IMR-90 (cell line): ENCODE measurements around the gene ATP10A. TPM values are rescaled to one million over a fixed set of nuclear protein-coding genes. Genes with fewer than 3 reads are reported as not detected.
A peak's percentile ranks its signal among the peaks of the same experiment; 100 is the strongest.

Source experiments
- ATAC-seq: fragments of 200-7000 bp; cut with Tn5 transposase; 2 replicates; pipeline ENCODE4 v1.9.1; 2020; ENCODE audit warnings: low read depth, mild to moderate bottlenecking, moderate library complexity
- BruUV-seq: library from RNA; stranded (reverse); fragments of 400-500 nt; replicated peaks from 2 replicates; lab custom pipeline; 2021; lab: Mats Ljungman, UMichigan
- CTCF ChIA-PET: fragments of 300-600 bp; formaldehyde crosslinking; extraction: SDS; loops from one replicate; lab custom pipeline; 2021; ENCODE audit warnings: antibody characterized with exemption; lab: Yijun Ruan, JAX
- POLR2A ChIA-PET: fragments of 300-600 bp; sonication (Branson Sonifier 250); formaldehyde crosslinking; loops from one replicate; lab custom pipeline; 2022; ENCODE audit warnings: antibody characterized with exemption; ENCODE audit not compliant: unreplicated experiment; lab: Charles Lee
- DNase-seq: peaks from one replicate; pipeline ENCODE4 v3.0.0; 2013
- H2AFZ ChIP-seq: replicated peaks from 2 replicates; pipeline ENCODE3; 2013; ENCODE audit warnings: low read length, mild to moderate bottlenecking; ENCODE audit not compliant: poor library complexity
- H2AK5ac ChIP-seq: 2 replicates; pipeline ENCODE4 v1.6.1; 2013; ENCODE audit warnings: low read depth, low read length, inconsistent platforms
- H2AK9ac ChIP-seq: replicated peaks from 2 replicates; pipeline ENCODE3; 2013; ENCODE audit warnings: mild to moderate bottlenecking, low read depth, low read length, moderate library complexity; ENCODE audit not compliant: poor library complexity
- H2BK120ac ChIP-seq: 2 replicates; pipeline ENCODE4 v1.6.1; 2013; ENCODE audit warnings: low read depth, low read length, inconsistent platforms
- H2BK15ac ChIP-seq: 3 replicates; pipeline ENCODE4 v1.6.1; 2013; ENCODE audit warnings: low read depth, low read length, inconsistent platforms
- H2BK20ac ChIP-seq: 2 replicates; pipeline ENCODE4 v1.6.1; 2013; ENCODE audit warnings: low read depth, mild to moderate bottlenecking, inconsistent platforms, low read length, moderate library complexity
- H2BK5ac ChIP-seq: 2 replicates; pipeline ENCODE4 v1.6.1; 2013; ENCODE audit warnings: mild to moderate bottlenecking, low read depth, low read length, inconsistent platforms; ENCODE audit not compliant: poor library complexity, severe bottlenecking
- H3K14ac ChIP-seq: replicated peaks from 2 replicates; pipeline ENCODE4 v1.6.1; 2013; ENCODE audit warnings: low read depth, low read length, inconsistent platforms
- H3K18ac ChIP-seq: 2 replicates; pipeline ENCODE4 v1.6.1; 2013; ENCODE audit warnings: low read depth, low read length, control low read depth
- H3K23ac ChIP-seq: 2 replicates; pipeline ENCODE4 v1.6.1; 2013; ENCODE audit warnings: low read depth, low read length, inconsistent platforms
- H3K27ac ChIP-seq: 2 replicates; pipeline ENCODE4 v1.5.1; 2013; ENCODE audit warnings: mild to moderate bottlenecking, control low read depth, low read length; ENCODE audit not compliant: insufficient read depth
- H3K27me3 ChIP-seq: 2 replicates; pipeline ENCODE4 v1.6.1; 2013; ENCODE audit warnings: low read length; ENCODE audit not compliant: control insufficient read depth, insufficient read depth
- H3K36me3 ChIP-seq: 2 replicates; pipeline ENCODE4 v1.6.1; 2013; ENCODE audit warnings: low read length, mixed read lengths; ENCODE audit not compliant: control insufficient read depth, insufficient read depth
- H3K4ac ChIP-seq: 2 replicates; pipeline ENCODE4 v1.6.1; 2013; ENCODE audit warnings: low read depth, low read length, inconsistent platforms
- H3K4me1 ChIP-seq: 2 replicates; pipeline ENCODE4 v1.6.1; 2013; ENCODE audit warnings: low read length, mixed read lengths; ENCODE audit not compliant: control insufficient read depth, insufficient read depth
- H3K4me2 ChIP-seq: 2 replicates; pipeline ENCODE4 v1.6.1; 2013; ENCODE audit warnings: low read depth, mild to moderate bottlenecking, control low read depth, low read length, moderate library complexity
- H3K4me3 ChIP-seq: 2 replicates; pipeline ENCODE4 v1.5.1; 2013; ENCODE audit warnings: low read depth, mild to moderate bottlenecking, control low read depth, low read length, moderate library complexity; ENCODE audit not compliant: insufficient read depth
- H3K56ac ChIP-seq: 2 replicates; pipeline ENCODE4 v1.6.1; 2013; ENCODE audit warnings: low read length, inconsistent platforms; ENCODE audit not compliant: insufficient read depth; ENCODE audit errors: extremely low read depth
- H3K79me1 ChIP-seq, 2 experiments: 2 replicates each; pipeline ENCODE4 v1.6.1; 2013; ENCODE audit warnings: low read length in 2 of 2, inconsistent platforms in 1 of 2, low read depth in 1 of 2
- H3K9ac ChIP-seq: 2 replicates; pipeline ENCODE4 v1.6.1; 2013; ENCODE audit warnings: low read depth, low read length, control low read depth
- H3K9me1 ChIP-seq: 2 replicates; pipeline ENCODE4 v1.6.1; 2013; ENCODE audit warnings: low read length, inconsistent platforms; ENCODE audit not compliant: insufficient read depth
- H3K9me3 ChIP-seq: 2 replicates; pipeline ENCODE4 v1.6.1; 2013; ENCODE audit warnings: low read length; ENCODE audit not compliant: control insufficient read depth, insufficient read depth
- H4K20me1 ChIP-seq: 2 replicates; pipeline ENCODE4 v1.6.1; 2013; ENCODE audit warnings: low read length, inconsistent platforms; ENCODE audit not compliant: insufficient read depth
- H4K5ac ChIP-seq: 2 replicates; pipeline ENCODE4 v1.6.1; 2013; ENCODE audit warnings: mild to moderate bottlenecking, low read depth, low read length, control low read depth
- H4K8ac ChIP-seq, 2 experiments: 2 replicates each; pipeline ENCODE4 v1.6.1; 2013; ENCODE audit warnings: low read depth in 2 of 2, low read length in 2 of 2, control low read depth in 1 of 2, inconsistent platforms in 1 of 2
- H4K91ac ChIP-seq: 2 replicates; pipeline ENCODE4 v1.6.1; 2013; ENCODE audit warnings: low read depth, low read length, inconsistent platforms; ENCODE audit not compliant: insufficient read depth
- MXI1 ChIP-seq: IDR thresholded peaks from 2 replicates; pipeline ENCODE4 v1.6.1; 2012; ENCODE audit warnings: low read depth, mild to moderate bottlenecking, low read length, moderate library complexity, borderline replicate concordance
- RCOR1 ChIP-seq: IDR thresholded peaks from 2 replicates; pipeline ENCODE4 v1.6.1; 2012; ENCODE audit warnings: mild to moderate bottlenecking, low read length, improper control_type of control experiment; ENCODE audit not compliant: insufficient replicate concordance
- WGBS, 2 experiments: methylation state at CpG; one replicate each; pipeline versions ENCODE4 v1.1.5 to v1.1.7; 2013; ENCODE audit warnings: missing lambda C conversion rate in 2 of 2; ENCODE audit not compliant: insufficient read length in 1 of 2; ENCODE audit errors: extremely low coverage in 2 of 2; 5-methylcytosine and 5-hydroxymethylcytosine counted together
- dilution Hi-C: fragments of 300-500 bp; cut with HindIII; formaldehyde crosslinking; loops from one replicate; pipeline ENCODE4 v1.14.3; 2018; ENCODE audit warnings: low sequenced_read_pairs; ENCODE audit not compliant: unreplicated experiment
- in situ Hi-C: fragments of 300-500 bp; cut with MboI; formaldehyde crosslinking; loops from 3 replicates; pipeline ENCODE4 v1.14.3; 2019; ENCODE audit warnings: low sequenced_read_pairs, inconsistent platforms, mixed read lengths
- intact Hi-C: fragments of 100-400 bp; cut with micrococcal nuclease; formaldehyde crosslinking; loops from 2 replicates; pipeline ENCODE4 v1.10.0; 2022
- polyA plus RNA-seq, 3 experiments: library from polyadenylated mRNA; depleted of rRNA; stranded (reverse); fragments of >200 nt; gene quantifications; 2 replicates each; pipeline ENCODE4 v1.2.3, GENCODE V29; 2012; ENCODE audit warnings: low replicate concordance in 1 of 3
- total RNA-seq: library from RNA; depleted of rRNA; stranded (reverse); fragments of >200 nt; gene quantifications from 2 replicates; pipeline ENCODE4 v1.2.3, GENCODE V29; 2012

ATP10A gene
- total and polyA plus RNA-seq, 2 of the 4 experiments (the other 2 are of a cell fraction) = 13.8 to 16.0 TPM

GRCh38 chr15:25894371-25894902 lies 31.3 kb upstream of the ATP10A start:
- no peak overlapping the region for H2AK5ac ChIP-seq
- no peak overlapping the region for H4K8ac ChIP-seq
- in situ Hi-C loops (no loop called here), intact Hi-C loops (no loop called here), dilution Hi-C loops (no loop called here)
- H3K36me3 ChIP-seq = no peaks in the 10 kb centered on the region
- H3K56ac ChIP-seq = no peak overlapping the region
- no peaks in the 10 kb centered on the region for H3K9me3 ChIP-seq
- H4K91ac ChIP-seq = no peak overlapping the region
- ChIA-PET POLR2A (no interaction called here), CTCF (no interaction called here)
- H3K4me3 ChIP-seq = no peak overlapping the region
- BruUV-seq = no TSS peak
- H2BK5ac ChIP-seq = no peak overlapping the region
- H3K27me3 ChIP-seq = no peaks in the 10 kb centered on the region
- no peak overlapping the region for H3K18ac ChIP-seq
- TF ChIP-seq MXI1 = no peak
- no peak for TF ChIP-seq RCOR1
- H3K9ac ChIP-seq = no peak overlapping the region
- H3K4ac ChIP-seq = no peak overlapping the region
- H3K4me2 ChIP-seq = no peak overlapping the region
- H3K27ac ChIP-seq = no peak overlapping the region
- H4K5ac ChIP-seq = no peak overlapping the region
- H3K79me1 ChIP-seq = no peaks in the 10 kb centered on the region
- H3K14ac ChIP-seq = no peak overlapping the region
- H3K23ac ChIP-seq = no peak overlapping the region
- no peaks in the 10 kb centered on the region for H4K20me1 ChIP-seq
- no peak overlapping the region for H2BK15ac ChIP-seq
- no peak overlapping the region for H2AFZ ChIP-seq
- no peaks in the 10 kb centered on the region; the same call in 1 of the 2 replicates for H3K9me1 ChIP-seq
- no CpG with 5 or more reads among the region's 3 CpGs for WGBS, 2 experiments
- no peak overlapping the region for H2BK20ac ChIP-seq
- ATAC-seq (peak; percentile 40; the same call in 1 of the 2 replicates), DNase-seq (no peak)
- H2AK9ac ChIP-seq = no peak overlapping the region
- H2BK120ac ChIP-seq = no peak overlapping the region
- H3K4me1 ChIP-seq = no peaks in the 10 kb centered on the region
